Activated T-cell treated with anti-CD3 and anti-CD28 coated beads for 4 hours (primary cell): Measurements from ENCODE around the gene OR4D10.
A peak's percentile ranks its signal among the peaks of the same experiment; 100 is the strongest.
"Not testable (repeated sequence)": the region's sequence is repeated elsewhere in the genome, so short reads cannot be mapped to it uniquely, and the experiment has no call there.

ENCODE experiments used
- DNase-seq: peaks from one replicate; pipeline ENCODE4 v3.0.0-alpha.2; 2020

Gene OR4D10

GRCh38 chr11:59473015-59473414, at the start of gene OR4D10:
OR4D10 (plus strand) TSS chr11:59473315; CDS start chr11:59477430, 4,115 bp downstream.
- DNase-seq = no peak

- DNase-seq = no peak
Measured at GRCh38 chr11:59423835-59424234, 49.3 kb upstream of the OR4D10 start.

- DNase-seq = no peak
Measured at GRCh38 chr11:59425131-59425530, 48.0 kb upstream of the OR4D10 start.

GRCh38 chr11:59426361-59427067, 46.6 kb upstream of the OR4D10 start, which contains the start of gene OR5A2:
OR5A2 (minus strand) TSS chr11:59426413; CDS start chr11:59422953, 3,460 bp downstream.
- DNase-seq = no peak

- DNase-seq = no peak
Measured at GRCh38 chr11:59427068-59427382, 46.1 kb upstream of the OR4D10 start.

- peak; percentile 31 for DNase-seq
Measured at GRCh38 chr11:59429924-59430516, 43.1 kb upstream of the OR4D10 start.

GRCh38 chr11:59436169-59436568, 36.9 kb upstream of the OR4D10 start, which contains the start of gene OR5A1:
OR5A1 (plus strand) TSS chr11:59436469; CDS start chr11:59443169, 6,700 bp downstream.
- DNase-seq = no peak

GRCh38 chr11:59437770-59438169, 35.3 kb upstream of the OR4D10 start:
- no peak for DNase-seq

GRCh38 chr11:59445624-59446023, 27.5 kb upstream of the OR4D10 start:
- DNase-seq = not testable (repeated sequence)

- no peak for DNase-seq
Measured at GRCh38 chr11:59448484-59448883, 24.6 kb upstream of the OR4D10 start.

- DNase-seq = no peak
Measured at GRCh38 chr11:59456661-59457060, 16.5 kb upstream of the OR4D10 start, which contains the start of gene OR4D6. OR4D6 (plus strand) TSS chr11:59456961; CDS start chr11:59456961, 0 bp downstream.

GRCh38 chr11:59459916-59460315, 13.2 kb upstream of the OR4D10 start:
- DNase-seq = no peak

- no peak for DNase-seq
Measured at GRCh38 chr11:59463190-59463641, 9.9 kb upstream of the OR4D10 start.

- no peak for DNase-seq
Measured at GRCh38 chr11:59475176-59475575, 2.1 kb downstream of the OR4D10 start.

GRCh38 chr11:59479906-59480305, 6.8 kb downstream of the OR4D10 start:
- DNase-seq = no peak

- DNase-seq = no peak
Measured at GRCh38 chr11:59480359-59480758, 7.2 kb downstream of the OR4D10 start.

GRCh38 chr11:59501931-59502330, 28.8 kb downstream of the OR4D10 start:
- no peak for DNase-seq

- no peak for DNase-seq
Measured at GRCh38 chr11:59503276-59503675, 30.2 kb downstream of the OR4D10 start, which contains the start of gene OR4D11. OR4D11 (plus strand) TSS chr11:59503576; CDS start chr11:59503576, 0 bp downstream.

GRCh38 chr11:59510941-59511589, 38.0 kb downstream of the OR4D10 start, which contains the start of gene OR4D9:
OR4D9 (plus strand) TSS chr11:59511539; CDS start chr11:59514913, 3,374 bp downstream.
- DNase-seq = no peak

GRCh38 chr11:59511675-59512074, 38.6 kb downstream of the OR4D10 start:
- no peak for DNase-seq

GRCh38 chr11:59520139-59520538, 47.0 kb downstream of the OR4D10 start:
- not testable (repeated sequence) for DNase-seq

- DNase-seq = no peak
Measured at GRCh38 chr11:59520741-59521140, 47.6 kb downstream of the OR4D10 start.

- no peak for DNase-seq
Measured at GRCh38 chr11:59523541-59523940, 50.4 kb downstream of the OR4D10 start.

GRCh38 chr11:59528711-59529110, 55.6 kb downstream of the OR4D10 start:
- no peak for DNase-seq
